ENCODE results near the gene UGT2B10.
"Not testable (repeated sequence)": the region's sequence is repeated elsewhere in the genome, so short reads cannot be mapped to it uniquely, and the experiment has no call there.

UGT2B10 gene

GRCh38 chr4:68815617-68816409, at the start of gene UGT2B10:
UGT2B10 (plus strand) TSS chr4:68815994; CDS start chr4:68816020, 26 bp downstream.
- H3K4me1 Mint-ChIP-seq, H3K27ac Mint-ChIP-seq, H3K36me3 Mint-ChIP-seq, CTCF ChIA-PET, H3K27me3 Mint-ChIP-seq, H3K9me3 Mint-ChIP-seq, DNase-seq, H3K4me3 Mint-ChIP-seq: not testable (repeated sequence)

- H3K27ac Mint-ChIP-seq, H3K36me3 Mint-ChIP-seq, H3K4me3 Mint-ChIP-seq, H3K4me1 Mint-ChIP-seq, H3K27me3 Mint-ChIP-seq, DNase-seq, H3K9me3 Mint-ChIP-seq, CTCF ChIA-PET: not testable (repeated sequence)
Measured at GRCh38 chr4:68771836-68772235, 44.0 kb upstream of the UGT2B10 start.

GRCh38 chr4:68773699-68774098, 42.1 kb upstream of the UGT2B10 start:
- Mint-ChIP-seq H3K9me3 (no peaks in the 10 kb centered on the region), H3K4me1 (no peaks in the 10 kb centered on the region), H3K27ac (no peak overlapping the region), H3K36me3 (no peaks in the 10 kb centered on the region), H3K27me3 (no peaks in the 10 kb centered on the region), H3K4me3 (no peak overlapping the region)
- DNase-seq, result no peak
- CTCF ChIA-PET, result no interaction called here

GRCh38 chr4:68780232-68780631, 35.6 kb upstream of the UGT2B10 start:
- no peak for DNase-seq

GRCh38 chr4:68797048-68797447, 18.7 kb upstream of the UGT2B10 start:
- Mint-ChIP-seq H3K4me3 (no peak overlapping the region), H3K27ac (no peak overlapping the region), H3K36me3 (no peaks in the 10 kb centered on the region), H3K9me3 (no peaks in the 10 kb centered on the region), H3K4me1 (no peaks in the 10 kb centered on the region), H3K27me3 (no peaks in the 10 kb centered on the region)
- CTCF ChIA-PET, result no interaction called here
- DNase-seq, result no peak

More at GRCh38 chr4:68780232-68780631, 35.6 kb upstream of the UGT2B10 start:
- H3K4me3 Mint-ChIP-seq, result no peak overlapping the region
- no peaks in the 10 kb centered on the region for H3K36me3 Mint-ChIP-seq
- no peaks in the 10 kb centered on the region for H3K27me3 Mint-ChIP-seq
- H3K4me1 Mint-ChIP-seq, result no peaks in the 10 kb centered on the region
- H3K9me3 Mint-ChIP-seq, result peaks cover 8% of the 10 kb centered on the region
- no peak overlapping the region for H3K27ac Mint-ChIP-seq
- CTCF ChIA-PET, result no interaction called here

GRCh38 chr4:68797618-68798017, 18.2 kb upstream of the UGT2B10 start:
- no peaks in the 10 kb centered on the region for H3K4me1 Mint-ChIP-seq
- H3K27me3 Mint-ChIP-seq, result no peaks in the 10 kb centered on the region
- no peaks in the 10 kb centered on the region for H3K9me3 Mint-ChIP-seq
- no peak overlapping the region for H3K27ac Mint-ChIP-seq
- DNase-seq, result no peak
- no peaks in the 10 kb centered on the region for H3K36me3 Mint-ChIP-seq
- CTCF ChIA-PET, result no interaction called here
- no peak overlapping the region for H3K4me3 Mint-ChIP-seq

GRCh38 chr4:68803013-68803412, 12.8 kb upstream of the UGT2B10 start:
- Mint-ChIP-seq H3K27ac (no peak overlapping the region), H3K4me1 (no peaks in the 10 kb centered on the region), H3K4me3 (no peak overlapping the region), H3K27me3 (no peaks in the 10 kb centered on the region), H3K36me3 (no peaks in the 10 kb centered on the region), H3K9me3 (no peaks in the 10 kb centered on the region)
- no peak for DNase-seq
- CTCF ChIA-PET, result no interaction called here

GRCh38 chr4:68808060-68808459, 7.7 kb upstream of the UGT2B10 start:
- Mint-ChIP-seq H3K27me3 (no peaks in the 10 kb centered on the region), H3K4me3 (no peak overlapping the region), H3K27ac (no peak overlapping the region), H3K36me3 (no peaks in the 10 kb centered on the region), H3K9me3 (no peaks in the 10 kb centered on the region), H3K4me1 (no peaks in the 10 kb centered on the region)
- CTCF ChIA-PET, result interaction anchor here (1.6 kb wide), 1 partner anchor 310 kb away, joined by 3 read pairs; no protein-coding TSS in a partner anchor
- no peak for DNase-seq

- H3K36me3 Mint-ChIP-seq, result no peaks in the 10 kb centered on the region
- DNase-seq, result no peak
- H3K27ac Mint-ChIP-seq, result no peak overlapping the region
- no peaks in the 10 kb centered on the region for H3K9me3 Mint-ChIP-seq
- no peak overlapping the region for H3K4me3 Mint-ChIP-seq
- CTCF ChIA-PET, result no interaction called here
- H3K27me3 Mint-ChIP-seq, result no peaks in the 10 kb centered on the region
- H3K4me1 Mint-ChIP-seq, result no peaks in the 10 kb centered on the region
Measured at GRCh38 chr4:68810919-68811318, 4.9 kb upstream of the UGT2B10 start.

GRCh38 chr4:68816410-68817265, 844 bp downstream of the UGT2B10 start:
- H3K4me1 Mint-ChIP-seq, DNase-seq, H3K36me3 Mint-ChIP-seq, H3K4me3 Mint-ChIP-seq, CTCF ChIA-PET, H3K9me3 Mint-ChIP-seq, H3K27me3 Mint-ChIP-seq, H3K27ac Mint-ChIP-seq: not testable (repeated sequence)

GRCh38 chr4:68817386-68817785, 1.6 kb downstream of the UGT2B10 start:
- Mint-ChIP-seq H3K4me1 (no peaks in the 10 kb centered on the region), H3K36me3 (no peaks in the 10 kb centered on the region), H3K27me3 (no peaks in the 10 kb centered on the region), H3K9me3 (no peaks in the 10 kb centered on the region), H3K4me3 (no peak overlapping the region), H3K27ac (no peak overlapping the region)
- DNase-seq, result no peak
- CTCF ChIA-PET, result no interaction called here

- DNase-seq, H3K4me1 Mint-ChIP-seq, H3K27me3 Mint-ChIP-seq, H3K36me3 Mint-ChIP-seq, H3K9me3 Mint-ChIP-seq, CTCF ChIA-PET, H3K27ac Mint-ChIP-seq, H3K4me3 Mint-ChIP-seq: not testable (repeated sequence)
Measured at GRCh38 chr4:68818030-68818462, 2.3 kb downstream of the UGT2B10 start.

GRCh38 chr4:68831642-68832041, 15.8 kb downstream of the UGT2B10 start:
- Mint-ChIP-seq H3K36me3 (no peaks in the 10 kb centered on the region), H3K27ac (no peak overlapping the region), H3K9me3 (no peaks in the 10 kb centered on the region), H3K4me3 (no peak overlapping the region), H3K27me3 (no peaks in the 10 kb centered on the region), H3K4me1 (no peaks in the 10 kb centered on the region)
- CTCF ChIA-PET, result interaction anchor here (0.6 kb wide), 1 partner anchor 23 kb away, joined by 3 read pairs; no protein-coding TSS in a partner anchor
- no peak for DNase-seq

GRCh38 chr4:68850293-68850692, 34.5 kb downstream of the UGT2B10 start:
- no peak overlapping the region for H3K4me3 Mint-ChIP-seq
- H3K4me1 Mint-ChIP-seq, result no peaks in the 10 kb centered on the region
- CTCF ChIA-PET, result no interaction called here
- H3K9me3 Mint-ChIP-seq, result peaks cover 6% of the 10 kb centered on the region
- H3K27ac Mint-ChIP-seq, result no peak overlapping the region
- H3K36me3 Mint-ChIP-seq, result no peaks in the 10 kb centered on the region
- DNase-seq, result no peak
- H3K27me3 Mint-ChIP-seq, result no peaks in the 10 kb centered on the region

- no peaks in the 10 kb centered on the region for H3K36me3 Mint-ChIP-seq
- H3K27me3 Mint-ChIP-seq, result no peaks in the 10 kb centered on the region
- CTCF ChIA-PET, result no interaction called here
- no peak for DNase-seq
- no peak overlapping the region for H3K4me3 Mint-ChIP-seq
- H3K27ac Mint-ChIP-seq, result no peak overlapping the region
- no peaks in the 10 kb centered on the region for H3K9me3 Mint-ChIP-seq
- H3K4me1 Mint-ChIP-seq, result no peaks in the 10 kb centered on the region
Measured at GRCh38 chr4:68855771-68856170, 40.0 kb downstream of the UGT2B10 start.
